ENCODE data around the gene PLOD1. TPM values are rescaled to one million over a fixed set of nuclear protein-coding genes. Genes with fewer than 3 reads are reported as not detected.
"Not testable (repeated sequence)": the region's sequence is repeated elsewhere in the genome, so short reads cannot be mapped to it uniquely, and the experiment has no call there.

PLOD1 gene
- polyA plus RNA-seq, 6 donors from 2014 or later, result 4.9 to 10.4 (median 6.6) TPM

DNA sequence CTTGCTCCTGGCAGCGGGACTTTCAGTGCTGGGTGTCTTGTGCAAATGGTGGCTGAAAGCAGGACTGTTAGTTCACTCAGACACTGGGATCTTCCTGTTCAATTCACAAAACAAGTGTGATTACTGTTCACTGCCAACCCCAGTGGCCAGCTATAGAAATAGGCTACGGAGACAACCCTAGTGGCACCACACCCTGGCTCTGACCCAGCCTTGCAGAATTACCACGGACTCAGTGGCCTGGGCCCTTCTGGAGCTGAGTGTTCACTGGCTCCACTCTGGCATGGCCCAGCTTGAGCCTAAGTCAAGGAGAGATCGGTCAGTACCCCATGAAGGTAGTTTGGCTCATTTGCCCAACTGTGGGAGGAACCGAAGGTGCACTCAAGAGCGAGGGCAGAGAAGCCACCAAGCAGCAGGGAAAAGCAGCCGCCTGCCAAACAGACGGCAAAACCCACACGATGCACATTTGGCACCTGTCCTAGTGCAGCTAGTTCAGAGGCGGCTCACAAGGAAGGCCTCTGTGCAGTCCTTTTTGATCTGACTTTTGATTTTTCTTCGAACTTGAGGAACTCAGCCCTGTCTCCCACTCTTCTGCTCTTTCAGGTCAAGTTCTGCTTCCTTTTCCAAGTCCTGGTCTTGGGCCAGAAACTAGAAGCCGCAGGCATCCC is 14.1 kb upstream of the PLOD1 start:
- Mint-ChIP-seq H3K36me3 (peaks cover 0 to 7% of the 10 kb centered on the region in 2 donors), H3K4me3 (peak overlapping the region in 1 of 8 donors; percentile 52), H3K9me3 (no peaks in the 10 kb centered on the region), H3K4me1 (peaks cover 26 to 48% (median 44%) of the 10 kb centered on the region in 3 donors), H3K27ac (no peak overlapping the region), H3K27me3 (no peaks in the 10 kb centered on the region)
- DNase-seq, result no peak
- ATAC-seq (ENCODE audit: low read depth in 2 of 2), result no peak

GRCh38 chr1:11921022-11921421 is 13.5 kb upstream of the PLOD1 start:
- no peaks in the 10 kb centered on the region for H3K27me3 Mint-ChIP-seq
- peaks cover 26 to 48% (median 44%) of the 10 kb centered on the region in 3 donors for H3K4me1 Mint-ChIP-seq
- no peaks in the 10 kb centered on the region for H3K9me3 Mint-ChIP-seq
- no peak overlapping the region for H3K27ac Mint-ChIP-seq
- no peak for DNase-seq
- H3K36me3 Mint-ChIP-seq, result peaks cover 2 to 7% of the 10 kb centered on the region in 2 donors
- ATAC-seq (ENCODE audit: low read depth in 2 of 2), result no peak
- H3K4me3 Mint-ChIP-seq, result peak overlapping the region in 2 of 8 donors; percentile 47 to 52

GRCh38 chr1:11923069-11923826 is 11.3 kb upstream of the PLOD1 start:
- Mint-ChIP-seq H3K4me3 (peak overlapping the region; percentile 51 to 94 (median 88)), H3K4me1 (peaks cover 35 to 54% (median 54%) of the 10 kb centered on the region in 3 donors), H3K27ac (peak overlapping the region in 2 of 6 donors; percentile 70 to 73), H3K27me3 (no peaks in the 10 kb centered on the region), H3K36me3 (peaks cover 7 to 8% of the 10 kb centered on the region in 2 donors), H3K9me3 (no peaks in the 10 kb centered on the region)
- DNase-seq (no peak), ATAC-seq (ENCODE audit: low read depth in 2 of 2) (no peak)

GRCh38 chr1:11923827-11924113 is 10.7 kb upstream of the PLOD1 start:
- peaks cover 35 to 54% (median 54%) of the 10 kb centered on the region in 3 donors for H3K4me1 Mint-ChIP-seq
- H3K36me3 Mint-ChIP-seq, result peaks cover 7 to 8% of the 10 kb centered on the region in 2 donors
- peak overlapping the region in 3 of 6 donors; percentile 65 to 73 (median 70) for H3K27ac Mint-ChIP-seq
- peak overlapping the region; percentile 80 to 94 (median 90) for H3K4me3 Mint-ChIP-seq
- DNase-seq (no peak), ATAC-seq (ENCODE audit: low read depth in 2 of 2) (no peak)
- no peaks in the 10 kb centered on the region for H3K27me3 Mint-ChIP-seq
- no peaks in the 10 kb centered on the region for H3K9me3 Mint-ChIP-seq

DNA sequence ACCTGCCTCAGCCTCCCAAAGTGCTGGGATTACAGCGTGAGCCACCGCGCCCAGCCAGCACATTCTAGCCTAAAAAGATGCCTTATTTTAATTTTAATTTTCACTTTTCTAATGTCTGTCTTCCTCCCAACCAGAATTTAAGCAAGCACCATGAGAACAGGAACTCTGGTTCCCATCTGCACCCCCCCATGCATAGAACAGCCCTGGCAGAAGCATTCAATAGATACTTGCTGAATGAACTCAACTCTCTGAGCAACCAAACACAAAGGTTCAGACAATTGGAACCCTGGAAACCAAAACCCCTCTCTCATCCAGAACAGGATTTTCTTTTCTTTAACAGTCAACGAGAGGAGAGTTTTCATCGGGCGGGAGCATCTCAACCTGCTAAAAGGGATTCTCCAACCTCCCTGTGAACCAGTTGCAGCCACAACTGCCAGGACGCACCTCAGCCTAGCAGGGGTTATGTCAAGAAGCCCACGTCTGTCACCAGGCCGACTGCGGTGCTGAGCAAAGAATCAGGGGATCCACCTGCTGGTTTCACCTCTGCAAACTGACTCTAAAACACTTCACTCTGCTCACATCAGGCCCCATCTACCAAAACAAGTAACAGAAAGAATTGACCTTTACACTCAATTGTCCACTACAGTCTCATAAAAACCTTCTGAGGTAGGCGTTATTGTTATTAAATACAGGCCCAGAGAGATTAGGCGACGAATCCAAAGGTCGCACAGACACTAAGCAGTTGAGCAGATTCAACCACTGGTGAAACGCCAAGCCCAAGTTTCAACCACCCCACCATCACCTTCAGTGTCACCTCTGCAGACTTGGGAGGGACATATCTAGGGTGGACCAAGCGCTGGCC is 10.0 kb upstream of the PLOD1 start:
- H3K27ac Mint-ChIP-seq, result peak overlapping the region; percentile 63 to 93 (median 66)
- no peaks in the 10 kb centered on the region for H3K27me3 Mint-ChIP-seq
- peak overlapping the region; percentile 80 to 94 (median 90) for H3K4me3 Mint-ChIP-seq
- no peak for DNase-seq
- no peak for ATAC-seq (ENCODE audit: low read depth in 2 of 2)
- peaks cover 7 to 8% of the 10 kb centered on the region in 2 donors for H3K36me3 Mint-ChIP-seq
- H3K4me1 Mint-ChIP-seq, result peaks cover 35 to 54% (median 54%) of the 10 kb centered on the region in 3 donors
- no peaks in the 10 kb centered on the region for H3K9me3 Mint-ChIP-seq

DNA sequence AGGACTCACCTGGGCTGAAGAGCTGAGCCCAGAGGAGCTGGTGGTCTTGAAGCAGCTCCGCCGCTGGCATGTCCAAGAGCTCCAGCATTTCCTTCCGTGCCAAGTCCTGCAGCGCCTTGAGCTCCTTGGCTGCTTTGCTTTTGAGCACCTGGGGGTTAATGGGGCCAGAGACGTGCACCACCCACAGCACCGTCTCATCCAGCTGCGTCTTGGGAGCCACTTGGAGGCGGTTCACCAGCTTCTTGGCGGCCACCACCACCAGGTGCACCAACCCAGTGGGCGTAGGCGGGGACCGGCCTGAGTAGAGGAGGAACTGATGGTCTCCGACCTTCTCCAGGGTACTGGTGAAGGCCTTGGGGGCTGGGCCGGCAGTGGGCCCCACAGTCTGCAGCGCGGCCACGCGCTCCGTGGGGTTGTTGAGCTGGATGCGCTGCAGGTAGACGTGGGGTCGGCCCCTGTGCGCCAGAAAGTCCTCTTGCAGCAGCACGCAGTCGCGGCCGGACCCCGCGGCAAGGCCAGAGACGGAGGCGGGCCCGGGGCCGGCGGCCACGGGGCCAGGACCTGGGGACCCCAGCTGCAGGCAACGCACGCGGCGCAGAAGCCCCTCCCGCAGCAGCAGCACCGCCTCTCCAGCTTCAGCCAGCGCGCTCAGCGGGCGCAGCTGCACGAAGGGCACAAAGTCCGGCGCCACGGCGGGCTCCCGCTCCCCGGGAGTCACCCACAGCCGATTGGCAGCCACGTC is 9.2 kb upstream of the PLOD1 start:
- peak; percentile 16 to 43 for ATAC-seq (ENCODE audit: low read depth in 2 of 2)
- Mint-ChIP-seq H3K4me3 (peak overlapping the region; percentile 80 to 94 (median 90)), H3K4me1 (peaks cover 35 to 49% (median 47%) of the 10 kb centered on the region in 3 donors), H3K27ac (peak overlapping the region in 3 of 6 donors; percentile 34 to 68 (median 65))
- H3K9me3 Mint-ChIP-seq, H3K36me3 Mint-ChIP-seq, H3K27me3 Mint-ChIP-seq, DNase-seq: not testable (repeated sequence)

DNA sequence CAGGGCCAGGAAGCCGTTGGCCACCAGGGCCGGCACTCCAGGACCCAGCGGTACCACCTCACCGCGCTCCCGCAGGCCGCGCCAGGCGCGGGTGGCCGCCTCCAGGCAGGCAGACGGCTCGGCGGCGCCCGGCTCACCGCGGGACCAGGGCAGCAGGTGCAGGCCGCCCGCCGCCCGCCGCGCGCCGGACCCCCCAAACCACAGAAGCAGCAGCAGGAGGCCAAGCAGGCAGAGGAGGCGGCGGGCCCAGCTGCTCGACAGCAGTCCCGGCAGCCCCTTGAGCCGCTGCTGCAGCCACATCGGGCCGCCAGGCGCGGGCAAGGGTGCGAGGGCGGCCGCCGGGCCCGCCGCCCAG is 8.6 kb upstream of the PLOD1 start:
- peak overlapping the region in 4 of 8 donors; percentile 89 to 92 (median 90) for H3K4me3 Mint-ChIP-seq
- peaks cover 31 to 44% (median 43%) of the 10 kb centered on the region in 3 donors for H3K4me1 Mint-ChIP-seq
- no peaks in the 10 kb centered on the region for H3K27me3 Mint-ChIP-seq
- H3K9me3 Mint-ChIP-seq, result no peaks in the 10 kb centered on the region
- DNase-seq (no peak), ATAC-seq (ENCODE audit: low read depth in 2 of 2) (peak; percentile 27 to 29)
- H3K27ac Mint-ChIP-seq, result peak overlapping the region in 1 of 6 donors; percentile 88
- H3K36me3 Mint-ChIP-seq, result peaks cover 0 to 8% of the 10 kb centered on the region in 2 donors

- H3K4me1 Mint-ChIP-seq, result peaks cover 29 to 33% (median 30%) of the 10 kb centered on the region in 3 donors
- ATAC-seq (ENCODE audit: low read depth in 2 of 2) (no peak), DNase-seq (no peak)
- no peaks in the 10 kb centered on the region for H3K27me3 Mint-ChIP-seq
- peak overlapping the region in 6 of 8 donors; percentile 15 to 61 (median 50) for H3K4me3 Mint-ChIP-seq
- H3K27ac Mint-ChIP-seq, result no peak overlapping the region
- H3K9me3 Mint-ChIP-seq, result no peaks in the 10 kb centered on the region
- H3K36me3 Mint-ChIP-seq, result peaks cover 0 to 8% of the 10 kb centered on the region in 2 donors
These were observed 6.5 kb upstream of the PLOD1 start for GRCh38 chr1:11927866-11928592.

DNA sequence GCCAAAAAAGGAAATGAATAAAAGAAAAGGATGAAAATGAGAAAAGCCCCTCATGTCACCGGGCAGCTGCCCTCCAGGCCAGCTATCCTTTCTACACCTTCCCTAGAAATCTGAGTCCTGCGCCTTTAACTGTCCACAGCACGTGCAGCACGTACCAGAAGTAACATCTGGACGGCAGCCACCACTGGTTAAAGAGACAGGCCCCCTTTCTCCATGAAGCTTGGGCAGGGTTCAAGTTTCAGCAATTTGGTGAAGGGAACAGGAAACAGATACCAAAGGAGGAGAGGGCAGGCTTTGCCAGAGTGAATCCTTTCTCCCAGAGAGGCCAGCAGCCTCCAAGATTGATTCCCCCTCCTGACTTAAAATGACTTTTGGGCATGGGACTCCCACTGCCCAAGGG is 4.7 kb upstream of the PLOD1 start:
- no peak for DNase-seq
- Mint-ChIP-seq H3K27me3 (no peaks in the 10 kb centered on the region), H3K4me1 (peaks cover 11 to 21% (median 15%) of the 10 kb centered on the region in 3 donors), H3K9me3 (no peaks in the 10 kb centered on the region), H3K4me3 (peak overlapping the region in 1 of 8 donors; percentile 36), H3K36me3 (peaks cover 0 to 8% of the 10 kb centered on the region in 2 donors), H3K27ac (no peak overlapping the region)
- no peak for ATAC-seq (ENCODE audit: low read depth in 2 of 2)

DNA sequence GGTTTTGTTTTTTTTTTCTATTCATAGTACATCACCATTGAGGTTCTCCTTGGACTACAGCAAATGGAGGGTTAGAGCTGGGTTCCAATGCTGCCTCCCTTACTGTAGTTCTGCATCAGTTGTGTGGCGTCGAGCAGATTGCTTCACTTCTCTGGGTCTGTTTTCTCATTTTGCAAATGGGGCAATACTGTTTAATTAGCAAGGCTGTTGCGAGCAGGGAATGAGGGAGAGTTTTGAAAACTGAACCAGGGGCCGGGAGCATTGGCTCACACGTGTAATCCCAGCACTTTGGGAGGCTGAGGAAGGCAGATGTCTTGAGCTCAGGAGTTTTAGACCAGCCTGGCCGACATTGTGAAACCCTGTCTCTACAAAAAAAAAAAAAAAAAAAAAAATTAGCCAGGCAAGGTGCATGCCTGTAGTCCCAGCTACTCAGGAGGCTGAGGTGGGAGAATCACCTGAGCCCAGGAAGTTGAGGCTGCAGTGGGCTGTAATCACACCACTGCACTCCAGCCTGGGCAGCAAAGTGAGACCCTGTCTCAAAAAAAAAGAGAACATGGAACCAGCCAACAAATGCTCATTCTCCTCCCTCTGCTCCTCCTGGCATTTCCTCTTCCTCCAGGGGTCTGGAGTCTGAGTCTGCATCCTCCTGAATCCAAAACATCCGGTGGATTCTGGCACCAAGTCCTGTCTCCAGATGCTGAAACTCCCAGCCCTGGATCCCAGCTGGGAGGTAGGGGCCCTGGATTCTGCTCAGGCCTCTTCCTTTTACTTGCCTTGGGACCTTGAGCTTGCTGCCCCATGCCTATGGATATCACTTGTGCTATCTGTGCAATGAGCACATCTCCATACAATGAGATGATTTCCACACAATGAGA is 3.7 kb upstream of the PLOD1 start:
- Mint-ChIP-seq H3K36me3 (peaks cover 0 to 8% of the 10 kb centered on the region in 2 donors), H3K9me3 (no peaks in the 10 kb centered on the region), H3K27ac (no peak overlapping the region), H3K27me3 (no peaks in the 10 kb centered on the region), H3K4me3 (peak overlapping the region in 2 of 8 donors; percentile 37 to 78), H3K4me1 (peaks cover 9 to 20% (median 10%) of the 10 kb centered on the region in 3 donors)
- ATAC-seq (ENCODE audit: low read depth in 2 of 2), result no peak
- no peak for DNase-seq

GRCh38 chr1:11931845-11932244 is 2.7 kb upstream of the PLOD1 start:
- Mint-ChIP-seq H3K4me3 (peak overlapping the region in 2 of 8 donors; percentile 47 to 66), H3K4me1 (peaks cover 1 to 16% (median 3%) of the 10 kb centered on the region in 3 donors), H3K27me3 (no peaks in the 10 kb centered on the region), H3K27ac (no peak overlapping the region), H3K9me3 (no peaks in the 10 kb centered on the region), H3K36me3 (no peaks in the 10 kb centered on the region)
- ATAC-seq (ENCODE audit: low read depth in 2 of 2) (no peak), DNase-seq (no peak)
